HG02885 (cell line): ENCODE results near the gene SEPTIN12.

Experiments
- ATAC-seq: cut with Tn5 transposase; IDR thresholded peaks from one replicate; pipeline ENCODE4 v1.9.1; 2021; ENCODE audit warnings: mild to moderate bottlenecking; ENCODE audit not compliant: unreplicated experiment, poor library complexity

Gene SEPTIN12, protein sequence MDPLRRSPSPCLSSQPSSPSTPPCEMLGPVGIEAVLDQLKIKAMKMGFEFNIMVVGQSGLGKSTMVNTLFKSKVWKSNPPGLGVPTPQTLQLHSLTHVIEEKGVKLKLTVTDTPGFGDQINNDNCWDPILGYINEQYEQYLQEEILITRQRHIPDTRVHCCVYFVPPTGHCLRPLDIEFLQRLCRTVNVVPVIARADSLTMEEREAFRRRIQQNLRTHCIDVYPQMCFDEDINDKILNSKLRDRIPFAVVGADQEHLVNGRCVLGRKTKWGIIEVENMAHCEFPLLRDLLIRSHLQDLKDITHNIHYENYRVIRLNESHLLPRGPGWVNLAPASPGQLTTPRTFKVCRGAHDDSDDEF

DNA sequence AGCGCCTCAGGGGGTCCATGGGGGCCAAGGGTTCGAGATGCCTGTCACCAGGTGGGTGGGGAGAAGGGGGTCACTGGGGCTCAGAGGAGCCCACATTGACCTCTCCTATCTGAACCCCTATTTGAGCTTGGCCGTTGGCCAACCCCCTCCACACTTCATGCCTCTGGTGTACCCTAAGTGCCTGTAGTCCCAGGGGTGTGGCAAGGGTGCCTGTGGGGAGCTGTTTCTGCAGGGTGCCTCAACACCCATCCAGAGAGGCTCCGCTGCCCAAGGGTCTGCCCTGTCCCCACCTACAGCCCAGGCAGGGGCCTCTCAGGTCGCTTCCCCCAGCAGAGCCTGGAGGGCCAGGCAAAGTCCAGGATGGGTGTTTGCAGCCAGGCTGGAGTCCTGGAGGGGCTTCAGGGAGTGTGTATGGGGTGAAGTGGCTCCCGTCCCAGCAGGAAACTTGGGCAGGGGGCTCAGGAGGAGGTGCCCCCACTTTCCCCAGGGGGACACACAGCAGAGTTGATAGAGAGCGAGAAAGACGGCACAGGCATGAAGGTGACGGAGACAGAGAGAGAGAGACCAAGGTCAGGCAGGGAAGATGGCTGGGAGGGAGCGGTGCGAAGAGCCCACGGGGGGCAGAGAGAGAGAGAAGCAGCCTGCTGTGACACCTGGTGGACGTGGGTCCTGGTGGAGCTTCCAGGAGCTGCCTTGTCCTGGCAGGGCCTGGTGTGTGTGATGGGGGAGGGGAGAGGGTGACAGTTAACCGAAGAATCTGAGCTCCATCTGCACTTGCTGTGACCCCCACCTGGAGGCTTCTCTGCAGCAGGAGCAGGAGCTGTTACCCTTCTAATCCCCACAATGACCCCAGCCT is at the start of gene SEPTIN12:
TSS of gene SEPTIN12 (minus strand) at position 719 of the 856 bp plus-strand sequence. CDS start at position 19, 700 bp downstream.
- no peak for ATAC-seq

DNA sequence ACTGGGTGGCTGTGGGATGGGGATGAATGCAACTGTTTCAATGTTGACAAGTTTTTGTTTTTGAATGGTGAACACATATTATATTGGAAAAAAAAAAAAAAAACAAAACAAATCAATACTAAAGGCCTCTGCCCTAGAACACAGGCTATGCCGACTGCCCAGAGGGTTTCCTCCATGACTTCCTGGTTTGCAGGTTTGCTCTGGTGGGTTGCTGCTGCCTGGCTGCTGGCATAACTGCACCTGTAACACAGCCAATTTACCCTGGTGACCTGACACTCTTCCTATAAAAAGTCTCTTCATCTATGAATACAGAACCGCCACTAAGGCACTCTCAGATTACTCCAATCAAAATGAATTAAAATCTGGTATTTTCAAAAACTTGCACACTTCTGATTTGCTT is 48.6 kb upstream of the SEPTIN12 start:
- ATAC-seq, result no peak

- ATAC-seq, result no peak
Measured at GRCh38 chr16:4833584-4833983, 45.4 kb upstream of the SEPTIN12 start.

GRCh38 chr16:4832698-4833343 is 44.7 kb upstream of the SEPTIN12 start:
- no peak for ATAC-seq

DNA sequence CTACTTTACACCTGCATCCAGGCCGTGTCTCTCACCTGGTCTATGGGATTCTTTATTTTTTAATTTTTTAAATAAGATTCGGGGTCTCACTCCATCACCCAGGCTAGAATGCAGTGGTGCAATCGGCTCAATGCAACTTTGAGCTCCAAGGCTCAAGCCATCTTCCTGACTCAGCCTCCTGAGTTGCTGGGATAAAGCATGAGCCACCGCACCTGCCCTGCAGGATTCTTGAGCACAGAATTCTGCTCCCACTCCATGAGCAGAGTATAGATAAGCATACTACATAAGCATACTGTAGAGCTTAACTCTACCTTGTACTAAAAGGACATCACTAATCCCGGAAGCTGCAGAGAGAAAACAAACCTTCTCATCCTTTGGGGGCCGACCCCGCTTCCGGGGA is 43.5 kb upstream of the SEPTIN12 start:
- no peak for ATAC-seq

DNA sequence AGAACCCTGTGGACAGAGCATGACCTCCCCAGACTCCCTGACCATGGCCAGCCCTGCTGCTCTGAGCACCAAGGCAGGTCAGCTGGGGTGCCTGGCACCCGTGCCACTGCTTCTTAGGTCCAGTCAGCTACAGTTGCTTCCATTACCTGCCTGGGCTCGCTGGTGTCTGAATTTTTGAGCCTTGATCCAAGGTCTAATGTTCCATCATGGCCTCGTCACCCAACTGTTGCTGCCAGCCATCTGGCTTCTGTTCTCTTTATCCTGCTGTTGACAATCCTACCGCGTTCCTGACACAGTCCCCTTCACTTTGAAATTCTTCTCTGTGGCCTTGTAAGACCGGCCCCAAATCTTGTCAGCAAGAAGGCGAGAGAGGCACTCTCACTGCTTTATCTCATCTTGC is 42.3 kb upstream of the SEPTIN12 start:
- ATAC-seq, result no peak

DNA sequence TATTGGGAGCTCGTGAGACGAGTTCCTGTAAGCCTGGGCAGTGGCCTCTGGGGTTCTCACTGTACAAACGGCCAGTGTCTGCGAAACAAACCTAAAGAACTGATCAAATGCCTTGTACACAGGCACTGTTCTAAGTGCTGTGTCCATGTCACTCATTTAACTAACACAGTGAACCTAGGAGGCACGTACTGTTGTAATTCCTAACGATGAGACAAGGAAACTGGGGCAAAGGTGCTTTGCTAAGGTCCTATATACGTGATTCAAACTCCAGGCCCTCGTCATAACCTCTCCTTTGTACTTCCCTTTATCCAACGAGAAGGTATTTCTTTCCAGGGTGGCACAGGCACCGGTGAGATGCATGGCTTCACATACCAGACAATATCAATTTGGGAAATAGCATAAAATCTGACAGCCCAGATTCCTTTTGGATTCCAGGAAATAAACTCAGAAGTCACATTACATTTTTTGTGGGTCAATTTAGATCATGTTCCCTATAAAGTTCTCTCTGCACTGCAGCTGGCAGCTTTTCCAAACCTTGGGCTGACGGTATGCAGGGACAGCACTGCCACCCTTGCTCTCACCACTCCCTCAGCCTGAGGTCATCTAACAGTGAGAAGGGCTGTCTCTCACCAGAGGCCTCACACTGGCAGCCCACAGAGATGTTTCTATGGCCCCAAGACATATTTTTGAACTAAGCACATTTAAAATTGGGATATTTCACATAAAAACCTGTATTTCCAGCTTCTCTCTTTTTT is 40.6 kb upstream of the SEPTIN12 start:
- no peak for ATAC-seq

- no peak for ATAC-seq
Measured at GRCh38 chr16:4826980-4827379, 38.8 kb upstream of the SEPTIN12 start.

DNA sequence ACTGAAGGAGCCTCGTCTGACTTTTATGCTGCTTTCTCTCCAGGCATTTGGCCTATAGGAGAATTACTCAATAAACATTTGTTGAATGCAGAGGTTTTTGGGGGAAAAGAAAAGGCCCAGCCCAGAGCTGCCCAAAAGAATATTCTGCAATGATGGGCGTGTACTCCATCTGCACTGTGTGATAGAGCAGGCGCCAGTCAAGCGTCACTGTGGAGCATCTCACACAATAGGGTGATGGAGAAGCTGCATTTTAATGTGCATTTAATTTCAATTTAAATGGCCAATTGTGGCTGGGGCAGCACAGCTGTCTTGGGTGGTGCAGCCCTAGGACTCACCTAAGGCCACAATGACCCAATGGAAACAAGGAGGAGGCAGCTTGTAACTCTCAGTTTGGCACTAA is 38.4 kb upstream of the SEPTIN12 start:
- ATAC-seq, result no peak

- ATAC-seq, result no peak
Measured at GRCh38 chr16:4825196-4825595, 37.1 kb upstream of the SEPTIN12 start.

DNA sequence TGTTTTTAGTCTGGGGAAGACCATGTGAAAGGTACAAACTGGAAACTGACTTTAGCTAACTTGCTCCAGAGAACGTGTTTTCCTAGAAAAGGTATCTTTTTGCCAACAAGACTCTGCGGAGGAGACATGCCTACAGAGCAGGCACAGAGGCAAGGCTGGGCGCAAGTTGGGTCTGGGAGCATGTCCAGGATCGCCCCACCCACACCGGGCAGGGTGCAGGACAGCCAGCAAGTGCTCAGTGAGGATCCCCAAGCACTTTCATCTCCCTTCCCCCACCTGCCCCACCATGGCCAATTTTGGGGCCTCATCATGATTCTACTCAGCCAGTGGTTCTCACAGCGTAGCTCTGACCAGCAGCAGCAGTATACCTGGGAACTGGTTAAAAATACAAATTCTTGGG is 32.5 kb upstream of the SEPTIN12 start:
- no peak for ATAC-seq

DNA sequence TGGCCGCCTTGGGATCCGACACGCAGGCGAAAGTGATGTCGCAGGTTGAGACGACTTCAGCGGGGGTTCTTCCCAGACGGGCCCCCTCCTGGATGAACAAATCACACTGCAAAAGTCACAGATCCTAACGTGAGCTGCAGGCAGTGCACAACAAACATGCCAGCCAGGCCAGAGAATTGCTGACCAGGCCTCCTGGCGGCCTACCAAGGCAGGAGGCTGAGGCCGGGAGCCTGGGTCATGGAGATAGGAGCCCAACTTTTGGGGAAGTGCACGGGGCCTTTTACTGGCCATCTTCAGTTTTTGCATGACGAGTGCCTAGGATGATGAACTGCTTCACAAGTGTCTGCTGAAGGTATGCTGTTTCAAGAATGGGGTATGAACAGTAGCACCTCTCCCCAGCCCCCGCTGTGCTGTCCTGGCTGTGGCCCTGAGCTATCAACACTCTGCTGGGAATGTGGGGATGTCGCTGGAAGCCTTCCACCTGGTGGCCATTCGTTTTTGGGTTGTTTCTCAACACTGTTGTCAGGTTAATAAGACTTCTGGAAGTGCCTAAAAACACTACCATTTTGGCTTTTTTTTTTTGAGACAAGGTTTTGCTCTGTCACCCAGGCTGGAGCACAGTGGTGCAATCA is 26.5 kb upstream of the SEPTIN12 start:
- ATAC-seq, result no peak

- no peak for ATAC-seq
Measured at GRCh38 chr16:4814046-4814445, 25.9 kb upstream of the SEPTIN12 start.

GRCh38 chr16:4813251-4814003 is 25.3 kb upstream of the SEPTIN12 start:
- ATAC-seq, result no peak

GRCh38 chr16:4811773-4812172 is 23.6 kb upstream of the SEPTIN12 start:
- no peak for ATAC-seq

DNA sequence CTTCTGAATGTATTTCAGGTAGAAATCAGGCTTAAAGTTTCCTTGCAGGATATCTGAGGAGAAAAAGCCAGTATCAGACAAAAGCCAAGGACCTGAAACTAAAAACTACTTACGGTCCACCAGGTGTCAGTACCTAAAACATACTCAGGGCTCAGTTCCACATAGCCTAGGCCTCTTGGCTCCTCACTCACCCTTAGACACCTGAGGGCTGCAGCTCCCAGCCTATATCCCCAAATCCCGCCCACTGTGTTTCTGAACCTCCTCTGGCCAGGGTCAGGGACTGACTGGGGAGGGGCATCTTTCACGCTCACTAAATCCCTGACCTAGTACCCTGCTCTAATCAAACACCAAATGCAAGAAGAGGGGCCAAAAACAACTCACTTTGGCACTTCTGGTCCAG is 23.1 kb upstream of the SEPTIN12 start:
- ATAC-seq, result no peak

DNA sequence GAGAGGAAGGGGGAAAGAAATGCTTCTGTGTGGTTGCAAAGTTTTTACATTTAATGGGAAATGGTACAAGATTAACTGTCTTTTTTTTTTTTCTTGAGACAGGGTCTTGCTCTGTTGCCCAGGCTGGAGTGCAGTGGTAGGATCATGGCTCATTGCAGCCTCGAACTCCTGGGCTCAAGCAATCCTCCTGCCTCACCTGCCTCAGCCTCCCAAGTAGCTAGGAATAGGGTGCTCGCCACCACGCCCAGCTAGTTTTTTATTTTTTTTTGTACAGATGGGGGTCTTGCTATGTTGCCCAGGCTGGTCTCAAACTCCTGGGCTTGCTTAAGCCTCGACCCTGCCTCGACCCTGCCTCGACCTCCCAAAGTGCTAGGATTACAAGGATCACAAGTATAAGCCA is 18.1 kb upstream of the SEPTIN12 start:
- no peak for ATAC-seq

- ATAC-seq, result no peak
Measured at GRCh38 chr16:4805231-4805630, 17.1 kb upstream of the SEPTIN12 start.
